GM19438 (cell line): ENCODE results near the gene ATXN3L.
"Not testable (repeated sequence)": the region's sequence is repeated elsewhere in the genome, so short reads cannot be mapped to it uniquely, and the experiment has no call there.

Experiments used
- ATAC-seq: cut with Tn5 transposase; IDR thresholded peaks from one replicate; pipeline ENCODE4 v1.9.1; 2021; ENCODE audit warnings: low read depth; ENCODE audit not compliant: unreplicated experiment

The ATXN3L gene

GRCh38 chrX:13309631-13310030, 10.2 kb downstream of the ATXN3L start:
- ATAC-seq: no peak

GRCh38 chrX:13307041-13307440, 12.8 kb downstream of the ATXN3L start:
- no peak for ATAC-seq

GRCh38 chrX:13305108-13305507, 14.7 kb downstream of the ATXN3L start:
- ATAC-seq: no peak

GRCh38 chrX:13304052-13304451, 15.8 kb downstream of the ATXN3L start:
- no peak for ATAC-seq

- not testable (repeated sequence) for ATAC-seq
Measured at GRCh38 chrX:13303248-13303647, 16.6 kb downstream of the ATXN3L start.

- ATAC-seq: no peak
Measured at GRCh38 chrX:13298836-13299235, 21.0 kb downstream of the ATXN3L start.

GRCh38 chrX:13295841-13296240, 24.0 kb downstream of the ATXN3L start:
- ATAC-seq: no peak

GRCh38 chrX:13293700-13294099, 26.2 kb downstream of the ATXN3L start:
- ATAC-seq: no peak

- no peak for ATAC-seq
Measured at GRCh38 chrX:13290891-13291614, 28.8 kb downstream of the ATXN3L start.

GRCh38 chrX:13288671-13289070, 31.2 kb downstream of the ATXN3L start:
- ATAC-seq: no peak

GRCh38 chrX:13287816-13288215, 32.0 kb downstream of the ATXN3L start:
- ATAC-seq: no peak

- no peak for ATAC-seq
Measured at GRCh38 chrX:13285693-13286092, 34.2 kb downstream of the ATXN3L start.

GRCh38 chrX:13285229-13285628, 34.6 kb downstream of the ATXN3L start:
- no peak for ATAC-seq

GRCh38 chrX:13284570-13284969, 35.3 kb downstream of the ATXN3L start:
- no peak for ATAC-seq

- no peak for ATAC-seq
Measured at GRCh38 chrX:13283950-13284546, 35.8 kb downstream of the ATXN3L start.

- no peak for ATAC-seq
Measured at GRCh38 chrX:13283512-13283911, 36.3 kb downstream of the ATXN3L start.

- no peak for ATAC-seq
Measured at GRCh38 chrX:13281289-13281688, 38.6 kb downstream of the ATXN3L start.

GRCh38 chrX:13279279-13280018, 40.4 kb downstream of the ATXN3L start:
- no peak for ATAC-seq

- no peak for ATAC-seq
Measured at GRCh38 chrX:13277539-13277938, 42.3 kb downstream of the ATXN3L start.

GRCh38 chrX:13276991-13277390, 42.9 kb downstream of the ATXN3L start:
- no peak for ATAC-seq

GRCh38 chrX:13275031-13275430, 44.8 kb downstream of the ATXN3L start:
- no peak for ATAC-seq

GRCh38 chrX:13272426-13272825, 47.4 kb downstream of the ATXN3L start:
- no peak for ATAC-seq
